ENCODE data around the gene SUPT3H.
A peak's percentile ranks its signal among the peaks of the same experiment; 100 is the strongest.

Gene SUPT3H

DNA sequence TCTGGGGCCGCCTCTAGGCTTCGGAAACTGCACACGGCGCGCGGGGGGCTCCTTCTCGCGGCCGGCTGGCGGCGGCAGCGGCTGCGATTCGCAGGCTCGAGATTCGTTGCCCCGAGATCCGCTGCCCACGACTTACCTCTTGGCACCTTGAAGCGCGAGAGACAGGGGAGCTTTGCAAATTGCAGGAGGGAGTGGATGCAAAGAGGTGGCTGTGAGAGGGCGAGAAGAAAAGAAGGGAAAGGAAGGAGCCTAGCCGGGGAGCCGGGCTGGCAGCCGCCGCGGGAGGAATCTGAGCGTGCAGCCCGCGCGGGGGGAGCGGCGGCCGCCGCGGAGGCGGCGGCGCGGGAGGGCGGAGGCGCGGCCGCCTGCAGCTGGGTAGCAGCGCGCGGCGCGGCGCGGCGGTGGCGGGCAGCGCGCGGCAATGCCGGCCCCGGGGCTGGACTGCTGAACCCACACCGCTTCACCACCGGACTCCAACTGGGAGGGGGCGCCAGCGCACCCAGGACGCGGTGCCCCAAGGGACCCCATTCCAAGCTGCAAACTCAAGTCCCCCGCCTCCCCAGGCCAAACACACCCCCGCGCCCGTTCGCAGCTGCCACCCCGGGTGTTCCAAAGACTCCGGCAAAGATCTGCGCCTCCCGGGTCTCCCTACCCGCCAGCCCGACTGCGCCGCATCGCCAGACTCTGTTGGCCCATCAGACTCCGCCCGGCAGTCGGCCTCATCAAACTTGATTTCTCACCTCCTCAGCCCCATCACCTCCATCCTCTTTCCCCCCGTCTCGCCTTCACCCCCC is 44.2 kb upstream of the SUPT3H start:
- H3K4me3 ChIP-seq (ENCODE audit: low read depth, low read length) = peak overlapping the region; percentile 94
- TF ChIP-seq, protein P1, sequence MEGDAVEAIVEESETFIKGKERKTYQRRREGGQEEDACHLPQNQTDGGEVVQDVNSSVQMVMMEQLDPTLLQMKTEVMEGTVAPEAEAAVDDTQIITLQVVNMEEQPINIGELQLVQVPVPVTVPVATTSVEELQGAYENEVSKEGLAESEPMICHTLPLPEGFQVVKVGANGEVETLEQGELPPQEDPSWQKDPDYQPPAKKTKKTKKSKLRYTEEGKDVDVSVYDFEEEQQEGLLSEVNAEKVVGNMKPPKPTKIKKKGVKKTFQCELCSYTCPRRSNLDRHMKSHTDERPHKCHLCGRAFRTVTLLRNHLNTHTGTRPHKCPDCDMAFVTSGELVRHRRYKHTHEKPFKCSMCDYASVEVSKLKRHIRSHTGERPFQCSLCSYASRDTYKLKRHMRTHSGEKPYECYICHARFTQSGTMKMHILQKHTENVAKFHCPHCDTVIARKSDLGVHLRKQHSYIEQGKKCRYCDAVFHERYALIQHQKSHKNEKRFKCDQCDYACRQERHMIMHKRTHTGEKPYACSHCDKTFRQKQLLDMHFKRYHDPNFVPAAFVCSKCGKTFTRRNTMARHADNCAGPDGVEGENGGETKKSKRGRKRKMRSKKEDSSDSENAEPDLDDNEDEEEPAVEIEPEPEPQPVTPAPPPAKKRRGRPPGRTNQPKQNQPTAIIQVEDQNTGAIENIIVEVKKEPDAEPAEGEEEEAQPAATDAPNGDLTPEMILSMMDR (IDR thresholded peaks at IDR 0.05; ENCODE audit: low read depth, low read length) = no peak

DNA sequence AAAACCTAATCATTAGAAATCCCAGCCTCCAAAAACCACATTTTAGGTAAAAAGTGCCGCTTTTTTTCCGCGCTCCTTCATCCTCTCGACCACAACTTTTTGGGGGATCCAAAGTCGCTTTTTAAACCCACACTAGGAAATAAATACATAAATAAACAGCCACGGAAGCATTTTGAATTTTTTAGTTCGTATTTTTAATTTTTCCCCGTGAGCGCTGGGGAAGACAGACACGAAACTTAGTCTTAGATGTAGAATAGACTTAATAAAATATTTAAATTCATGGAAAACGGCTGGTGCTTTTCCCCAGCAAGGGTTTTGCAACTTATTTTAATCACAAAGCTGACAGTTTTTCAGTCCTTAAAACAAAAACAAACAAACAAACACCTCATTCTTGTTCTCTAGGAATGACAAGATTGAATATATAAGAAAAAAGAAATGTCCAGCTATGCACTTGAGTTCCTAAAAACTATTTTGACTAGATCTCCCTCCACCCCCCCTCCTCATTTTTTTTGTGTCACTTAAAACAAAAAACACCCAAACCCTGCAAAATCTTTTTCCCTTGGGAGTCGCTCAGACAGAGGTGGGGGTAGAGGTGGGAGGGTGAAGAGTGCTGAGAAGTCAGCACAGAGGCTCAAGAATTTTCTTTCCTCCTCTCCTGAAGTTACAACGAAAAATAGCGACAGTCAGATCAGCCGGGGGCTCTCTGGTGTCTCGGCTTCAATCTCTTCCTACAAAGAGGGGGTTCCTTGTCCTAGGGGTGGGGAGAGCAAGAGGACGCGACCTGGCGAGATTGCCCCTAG is 43.4 kb upstream of the SUPT3H start:
- H3K4me3 ChIP-seq (ENCODE audit: low read depth, low read length) = peak overlapping the region; percentile 94
- TF ChIP-seq, protein P1 (IDR thresholded peaks at IDR 0.05; ENCODE audit: low read depth, low read length) = no peak; the same call in 1 of the 2 replicates

DNA sequence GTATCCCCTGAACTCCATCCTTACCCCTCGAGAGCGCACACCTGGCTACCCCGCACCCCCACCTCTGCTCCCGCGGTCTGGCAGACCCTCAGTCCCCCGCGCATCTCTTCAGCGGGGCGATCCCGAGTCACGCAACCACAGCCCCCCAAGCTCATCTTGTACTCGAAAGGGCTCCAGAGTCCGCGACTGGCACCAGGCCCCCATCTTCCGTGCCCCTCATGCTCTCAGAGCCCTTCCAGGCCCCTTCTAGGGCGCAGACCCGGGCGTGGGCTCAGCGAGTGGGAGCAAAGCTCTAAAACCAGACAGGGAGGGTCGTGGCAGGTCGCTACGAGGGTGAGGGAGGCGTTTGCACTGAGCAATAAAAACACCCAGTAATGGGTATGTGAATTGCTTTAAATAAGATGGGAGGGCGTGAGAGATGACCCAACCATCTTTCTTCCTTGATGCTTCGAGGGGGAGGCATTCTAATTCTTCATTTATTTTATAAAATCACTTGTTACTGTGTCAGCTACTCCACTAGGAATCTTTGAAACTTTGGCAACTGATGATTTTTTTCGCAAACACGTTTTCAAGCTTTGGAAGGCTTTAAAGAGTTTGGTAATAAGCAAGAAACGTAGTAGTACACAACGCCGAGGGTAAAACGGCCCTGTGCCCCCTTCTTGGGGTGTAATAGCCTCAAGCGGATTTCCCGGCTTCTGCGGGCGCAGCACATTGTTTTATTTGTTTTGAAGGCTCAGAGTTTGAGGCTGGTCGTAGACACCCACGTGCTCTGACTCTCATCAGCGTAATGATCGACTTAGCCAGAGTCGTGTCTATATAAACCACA is 42.6 kb upstream of the SUPT3H start:
- TF ChIP-seq, protein P1 (IDR thresholded peaks at IDR 0.05; ENCODE audit: low read depth, low read length) = no peak
- H3K4me3 ChIP-seq (ENCODE audit: low read depth, low read length) = peak overlapping the region; percentile 94

DNA sequence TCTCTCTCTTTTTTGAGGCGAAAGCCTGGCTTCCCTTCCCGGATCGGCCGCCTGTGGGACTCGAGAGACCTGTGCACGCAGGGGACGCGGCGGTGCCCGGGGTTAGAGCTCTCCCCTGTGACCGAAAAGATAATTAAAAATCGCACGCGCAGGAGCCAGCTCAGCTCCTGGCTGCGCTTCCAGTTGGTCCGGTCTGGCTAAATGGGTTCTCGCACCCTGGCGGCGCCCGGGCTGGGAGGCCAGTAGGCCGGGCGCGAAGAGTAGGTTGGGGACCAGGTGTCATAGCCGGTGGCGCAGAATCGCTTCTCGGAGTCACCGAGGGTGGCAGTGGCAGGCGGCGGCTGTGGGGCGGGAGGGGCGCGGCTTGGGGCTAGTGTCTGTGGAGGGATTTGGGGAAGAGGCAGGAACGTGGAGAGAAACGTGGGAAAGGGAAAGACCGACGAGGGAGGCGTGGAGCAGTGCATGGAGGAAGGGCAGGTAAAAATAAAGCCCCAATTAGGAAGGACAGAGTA is 41.9 kb upstream of the SUPT3H start:
- TF ChIP-seq, protein P1 (IDR thresholded peaks at IDR 0.05; ENCODE audit: low read depth, low read length) = no peak
- peak overlapping the region; percentile 94 for H3K4me3 ChIP-seq (ENCODE audit: low read depth, low read length)

DNA sequence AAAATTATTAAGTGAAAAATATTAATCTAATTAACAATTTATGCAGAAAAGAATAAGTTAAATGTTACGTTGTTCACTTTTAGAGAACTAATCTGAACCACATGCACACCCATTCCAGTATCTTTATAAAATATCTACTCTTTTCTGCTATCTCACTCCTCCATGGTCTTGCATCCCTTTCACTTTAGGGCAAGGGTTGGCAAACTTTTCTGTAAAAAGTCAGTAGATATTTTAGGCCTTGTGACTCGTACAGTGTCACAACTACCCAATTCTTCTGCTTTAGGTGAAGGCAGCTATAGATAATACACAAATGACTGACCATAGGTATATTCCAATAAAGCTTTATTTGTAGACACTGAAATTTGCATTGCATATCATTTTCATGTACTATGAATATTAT is 39.7 kb upstream of the SUPT3H start:
- TF ChIP-seq, protein P1 (IDR thresholded peaks at IDR 0.05; ENCODE audit: low read depth, low read length) = no peak
- no peak overlapping the region for H3K4me3 ChIP-seq (ENCODE audit: low read depth, low read length)

DNA sequence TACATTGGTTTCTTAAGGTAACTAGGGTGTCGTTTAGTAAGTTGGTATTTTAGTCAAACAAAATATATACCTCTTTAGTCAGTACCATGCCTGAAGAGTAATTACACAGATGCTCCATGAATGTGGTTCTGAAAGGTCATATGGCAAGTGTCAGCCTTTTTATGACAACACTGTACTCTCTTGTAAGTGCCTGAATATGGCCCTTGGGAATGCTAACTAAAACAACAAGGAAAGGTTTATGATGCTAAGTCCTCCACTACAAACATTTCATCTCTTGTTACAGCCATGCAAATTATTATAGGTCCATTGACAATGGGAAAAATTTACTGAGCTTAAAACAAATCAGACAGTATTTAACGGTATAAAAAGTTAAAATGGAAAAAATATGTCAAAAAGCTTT is 39.0 kb upstream of the SUPT3H start:
- TF ChIP-seq, protein P1 (IDR thresholded peaks at IDR 0.05; ENCODE audit: low read depth, low read length) = no peak
- H3K4me3 ChIP-seq (ENCODE audit: low read depth, low read length) = no peak overlapping the region

Measured in WI38 (cell line).